HG03432 (cell line): Measurements from ENCODE around the gene GLMN.
"Not testable (repeated sequence)": the region's sequence is repeated elsewhere in the genome, so short reads cannot be mapped to it uniquely, and the experiment has no call there.

ENCODE experiments used
- ATAC-seq: cut with Tn5 transposase; IDR thresholded peaks from one replicate; pipeline ENCODE4 v1.9.1; 2021; ENCODE audit warnings: mild to moderate bottlenecking, moderate library complexity; ENCODE audit not compliant: unreplicated experiment

The GLMN gene

DNA sequence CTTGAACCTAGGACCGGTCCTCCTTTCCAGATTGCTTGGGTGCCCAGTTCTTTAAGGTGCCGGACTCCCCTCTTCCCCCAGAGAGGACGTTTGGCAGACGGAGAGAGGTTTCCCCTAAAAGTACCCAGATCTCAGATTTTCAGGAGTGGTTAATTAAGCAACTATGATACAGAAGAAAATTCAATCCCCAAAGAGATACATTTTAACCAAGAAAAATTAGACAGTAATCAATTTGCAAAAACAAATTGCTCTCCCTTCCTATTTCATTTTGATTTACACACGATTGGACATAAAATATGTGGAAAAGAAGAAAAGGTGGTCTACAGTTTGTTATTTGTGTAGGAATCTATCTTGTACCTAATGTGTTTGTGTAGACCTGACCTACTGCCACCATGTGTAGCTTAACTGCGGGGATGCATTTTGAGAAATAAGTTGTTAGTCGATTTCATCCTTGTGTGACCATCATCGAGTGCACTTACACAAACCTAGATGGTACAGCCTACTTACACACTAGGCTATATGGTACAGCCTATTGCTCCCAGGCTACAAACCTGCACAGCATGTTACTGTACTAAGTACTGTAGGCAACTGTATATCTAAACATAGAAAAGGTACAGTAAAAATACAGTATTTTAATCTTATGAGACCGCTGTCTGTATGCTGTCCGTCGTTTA, 827 bp upstream of the GLMN start:
- no peak for ATAC-seq

DNA sequence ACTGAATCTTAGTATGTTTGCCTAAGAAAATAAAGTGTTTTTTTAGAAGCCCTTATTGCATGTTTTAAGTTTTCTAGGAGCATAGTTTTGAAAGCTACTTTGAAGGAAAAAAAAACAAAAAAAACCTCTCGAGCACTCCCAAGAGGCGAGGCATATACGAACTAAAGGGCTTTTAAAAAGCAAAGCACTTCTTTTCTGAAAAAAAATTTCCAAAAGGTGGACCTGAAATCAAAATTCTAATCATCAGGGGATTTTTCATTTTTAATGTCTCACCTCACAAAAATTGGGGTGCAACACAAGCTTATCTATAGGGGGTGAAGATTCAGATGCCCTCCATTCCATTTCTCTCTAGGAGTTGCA, 594 bp downstream of the GLMN start:
- peak; percentile 0 for ATAC-seq

DNA sequence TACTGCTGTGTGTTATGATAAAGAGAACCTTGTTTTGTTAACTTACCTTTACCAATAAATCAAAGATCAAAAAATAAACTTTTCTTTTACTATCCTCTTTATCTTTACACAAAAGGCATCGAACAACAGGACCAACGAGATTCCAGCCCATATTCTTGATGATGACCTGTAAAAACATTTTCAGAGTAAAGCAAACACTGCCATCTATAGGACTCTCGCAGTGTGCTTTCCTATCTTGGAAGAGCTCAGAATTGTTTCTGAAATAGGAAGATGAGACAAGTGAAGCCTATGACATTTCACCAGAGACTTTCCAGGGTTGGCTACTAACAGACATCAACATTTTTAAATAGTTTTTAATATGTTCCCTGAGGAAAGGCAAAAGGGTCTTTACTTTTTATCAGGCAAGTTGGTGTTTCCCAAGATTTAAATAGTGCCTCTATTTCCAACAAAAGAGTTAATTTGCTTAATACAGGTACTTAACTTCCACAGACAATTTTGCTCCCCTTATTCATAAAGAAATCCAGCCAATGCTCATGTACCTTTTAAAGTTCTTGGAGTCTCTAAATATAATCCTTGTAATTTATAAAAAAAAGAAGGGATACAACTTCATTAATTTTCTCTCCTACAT, 7.3 kb downstream of the GLMN start:
- no peak for ATAC-seq

GRCh38 chr1:92281411-92281810, 17.4 kb downstream of the GLMN start:
- ATAC-seq = not testable (repeated sequence)

- ATAC-seq = not testable (repeated sequence)
These were observed 19.0 kb downstream of the GLMN start for GRCh38 chr1:92279781-92280180.

- ATAC-seq = no peak
These were observed 21.6 kb downstream of the GLMN start for GRCh38 chr1:92277105-92277723.

- no peak for ATAC-seq
These were observed 22.7 kb downstream of the GLMN start for GRCh38 chr1:92276082-92276481.

DNA sequence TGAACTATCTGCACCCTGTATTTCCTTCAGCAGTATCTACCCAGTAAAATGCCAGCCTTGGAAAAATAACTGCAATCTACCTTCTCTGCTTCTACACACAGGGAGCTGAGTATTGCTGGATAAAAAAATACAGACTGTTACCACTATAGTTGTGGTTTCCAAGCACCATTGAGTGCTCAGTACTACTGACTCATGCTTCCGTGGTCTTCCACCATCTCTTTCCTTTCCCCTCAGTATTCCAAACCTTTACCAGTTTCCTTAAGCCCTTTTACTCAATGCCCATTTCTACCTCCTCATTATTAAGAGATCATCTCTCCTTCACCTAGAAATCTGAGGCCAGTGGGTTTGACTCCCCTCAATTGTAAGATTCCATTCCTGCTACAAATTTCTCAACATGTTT, 23.8 kb downstream of the GLMN start:
- no peak for ATAC-seq

DNA sequence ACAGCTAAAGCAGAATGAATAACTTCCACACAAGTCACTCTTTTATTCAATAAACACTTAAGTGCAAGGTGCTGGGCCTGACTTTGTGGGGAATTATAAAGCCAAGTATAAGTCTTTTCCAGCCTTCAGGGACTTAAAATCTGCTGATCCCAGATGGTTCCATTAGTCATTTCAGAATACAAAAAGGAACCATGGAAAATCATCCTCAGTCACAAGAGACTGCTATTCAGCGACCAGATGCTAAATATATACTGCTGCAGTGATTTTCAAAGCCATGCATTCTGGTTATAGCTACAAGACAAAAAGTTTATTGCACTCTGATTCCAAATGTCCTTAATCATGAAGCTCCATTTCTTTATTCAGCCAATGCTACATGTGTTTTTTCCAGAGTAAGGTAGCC, 25.7 kb downstream of the GLMN start:
- ATAC-seq = no peak

- ATAC-seq = no peak
These were observed 36.3 kb downstream of the GLMN start for GRCh38 chr1:92262516-92262915.

GRCh38 chr1:92259350-92259749, 39.4 kb downstream of the GLMN start:
- no peak for ATAC-seq

- ATAC-seq = not testable (repeated sequence)
These were observed 44.1 kb downstream of the GLMN start for GRCh38 chr1:92254714-92255113.

GRCh38 chr1:92244376-92244775, 54.4 kb downstream of the GLMN start:
- no peak for ATAC-seq

- ATAC-seq = no peak
These were observed 58.8 kb downstream of the GLMN start for GRCh38 chr1:92240034-92240433.

- no peak for ATAC-seq
These were observed 68.1 kb downstream of the GLMN start for GRCh38 chr1:92230736-92231135.

GRCh38 chr1:92228401-92228800, 70.4 kb downstream of the GLMN start:
- no peak for ATAC-seq

DNA sequence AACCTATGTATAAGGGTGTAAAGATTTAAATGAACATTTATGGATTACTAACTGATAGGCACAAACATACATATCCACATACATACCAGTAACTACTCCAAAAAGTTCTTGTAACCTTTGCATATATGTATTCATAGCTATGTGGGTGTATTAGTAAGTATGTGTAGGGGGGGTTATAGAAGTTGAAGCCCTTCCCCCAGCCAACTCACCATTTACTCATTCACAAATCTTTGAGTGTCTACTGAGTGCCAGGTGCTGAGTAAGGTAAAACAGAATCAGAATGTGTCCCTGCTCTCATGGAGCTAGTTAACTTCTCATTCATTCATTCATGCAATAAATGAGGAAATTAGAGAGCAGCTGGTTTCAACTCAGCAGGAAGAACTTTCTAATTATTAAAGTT, 79.8 kb downstream of the GLMN start:
- no peak for ATAC-seq

DNA sequence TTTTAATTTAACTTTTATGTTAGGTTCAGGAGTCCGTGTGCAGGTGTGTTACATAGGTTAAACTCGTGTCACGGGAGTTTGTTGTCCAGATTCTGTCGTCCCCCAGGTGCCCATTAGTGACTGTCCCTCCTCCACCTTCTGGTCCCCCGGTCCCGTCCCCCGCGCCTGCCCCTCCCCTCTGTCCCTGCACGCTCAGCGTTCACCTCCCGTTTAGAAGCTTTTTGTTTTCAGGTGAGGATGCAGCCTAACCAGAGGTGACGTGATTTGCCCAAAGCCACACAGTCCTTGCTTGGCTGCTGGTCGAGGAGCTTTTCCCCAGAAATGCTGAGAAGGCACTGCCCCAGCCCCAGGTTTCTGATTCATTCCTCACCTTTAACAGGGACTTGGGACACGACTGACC, 80.2 kb downstream of the GLMN start:
- no peak for ATAC-seq

DNA sequence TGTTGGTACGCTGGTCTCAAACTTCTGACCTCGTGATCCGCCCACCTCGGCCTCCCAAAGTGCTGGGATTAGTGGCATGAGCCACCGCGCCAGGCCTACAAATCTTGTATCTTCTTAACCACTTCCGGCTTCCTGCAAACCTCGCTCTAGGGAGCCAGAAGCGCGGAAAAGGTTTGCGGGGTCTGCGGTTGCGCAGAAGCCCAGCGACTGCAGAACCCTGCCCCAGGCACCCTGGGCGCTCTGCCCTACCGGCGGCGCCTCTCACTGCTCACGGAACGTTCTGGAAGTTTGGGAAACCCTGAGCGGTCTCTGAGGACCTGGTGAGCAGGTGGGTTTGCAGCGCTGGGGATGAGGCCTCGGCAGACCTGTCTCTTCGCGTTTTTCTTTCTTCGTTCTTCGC, 81.1 kb downstream of the GLMN start, which contains the start of gene C1orf146:
Gene C1orf146, plus strand, starts transcription at position 195 of the 400 bp plus-strand sequence. CDS start 13,506 bp downstream, outside the sequence.
- no peak for ATAC-seq

DNA sequence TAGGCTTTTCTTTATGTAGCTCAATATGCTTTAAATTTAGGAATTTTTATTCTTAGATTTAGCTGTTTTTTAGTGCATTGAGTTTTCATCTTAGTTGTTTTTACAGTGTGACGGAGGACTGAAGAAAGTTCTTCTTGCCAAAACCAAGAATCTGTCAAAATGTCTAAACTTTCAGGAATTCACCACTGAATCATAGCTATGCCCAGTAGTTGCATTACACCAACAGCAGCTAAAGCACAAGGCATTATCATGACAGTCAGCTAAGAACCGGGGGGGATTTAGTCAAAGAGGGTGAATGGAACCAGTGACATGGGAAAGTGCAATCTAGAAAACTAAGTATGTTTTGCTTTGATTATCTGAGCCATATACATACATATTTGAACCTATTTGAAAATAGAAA, 87.6 kb downstream of the GLMN start:
- ATAC-seq = no peak

DNA sequence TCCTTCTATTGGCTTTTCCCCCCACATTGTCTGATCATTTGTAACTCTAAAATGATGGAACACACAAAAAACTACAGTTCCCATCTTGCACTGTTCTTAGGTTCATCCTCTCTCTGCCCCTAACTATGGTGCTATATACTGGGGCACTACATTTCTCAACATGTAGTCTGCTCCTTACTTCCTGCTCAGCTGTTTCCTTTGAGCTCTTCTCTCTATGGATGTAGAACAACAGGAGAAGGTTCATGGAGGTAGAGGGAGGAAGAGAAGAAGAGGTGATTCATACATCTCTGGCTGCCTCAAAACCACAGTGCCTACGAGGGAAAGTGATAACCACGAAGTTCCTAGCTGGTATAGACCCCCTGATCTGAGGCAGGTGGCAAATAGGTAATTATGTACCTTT, 88.1 kb downstream of the GLMN start:
- ATAC-seq = no peak

- no peak for ATAC-seq
These were observed 95.7 kb downstream of the GLMN start for GRCh38 chr1:92203105-92203504.
